COLO829 (cell line): Measurements from ENCODE around the gene RAB25.
A peak's percentile ranks its signal among the peaks of the same experiment; 100 is the strongest.
"Not testable (repeated sequence)": the region's sequence is repeated elsewhere in the genome, so short reads cannot be mapped to it uniquely, and the experiment has no call there.

Experiments
- DNase-seq: peaks from one replicate; pipeline ENCODE4 v3.0.0; 2012; ENCODE audit warnings: low spot score

RAB25 gene

GRCh38 chr1:156102633-156103511, 41.9 kb downstream of the RAB25 start:
- DNase-seq: no peak

GRCh38 chr1:156103521-156103947, 42.6 kb downstream of the RAB25 start:
- DNase-seq: no peak

- peak; percentile 86 for DNase-seq
Measured at GRCh38 chr1:156104065-156104810, 43.3 kb downstream of the RAB25 start.

- DNase-seq: no peak
Measured at GRCh38 chr1:156104861-156105832, 44.2 kb downstream of the RAB25 start.

GRCh38 chr1:156106624-156107488, 45.9 kb downstream of the RAB25 start:
- no peak for DNase-seq

GRCh38 chr1:156108057-156108456, 47.1 kb downstream of the RAB25 start:
- DNase-seq: no peak

GRCh38 chr1:156108664-156109241, 47.8 kb downstream of the RAB25 start:
- no peak for DNase-seq

- no peak for DNase-seq
Measured at GRCh38 chr1:156110252-156110651, 49.3 kb downstream of the RAB25 start.

- no peak for DNase-seq
Measured at GRCh38 chr1:156111355-156111962, 50.5 kb downstream of the RAB25 start.

GRCh38 chr1:156112276-156113137, 51.5 kb downstream of the RAB25 start:
- DNase-seq: no peak

GRCh38 chr1:156113282-156113950, 52.5 kb downstream of the RAB25 start:
- DNase-seq: no peak

GRCh38 chr1:156114101-156114918, 53.4 kb downstream of the RAB25 start, which contains the start of gene LMNA:
LMNA (plus strand) TSS chr1:156114711; CDS start chr1:156114919, 208 bp downstream.
- peak; percentile 92 for DNase-seq

GRCh38 chr1:156114919-156115513, 54.1 kb downstream of the RAB25 start:
- DNase-seq: no peak

GRCh38 chr1:156115514-156116374, 54.8 kb downstream of the RAB25 start:
- DNase-seq: peak; percentile 79

GRCh38 chr1:156116731-156117130, 55.8 kb downstream of the RAB25 start:
- not testable (repeated sequence) for DNase-seq
